ENCODE data around the gene TCEAL3. TPM values are rescaled to one million over a fixed set of nuclear protein-coding genes. Genes with fewer than 3 reads are reported as not detected.
A peak's percentile ranks its signal among the peaks of the same experiment; 100 is the strongest.

Gene TCEAL3
- total RNA-seq, 4 donors from 2014 or later, result 2.8 to 38.3 (median 11.3) TPM

DNA sequence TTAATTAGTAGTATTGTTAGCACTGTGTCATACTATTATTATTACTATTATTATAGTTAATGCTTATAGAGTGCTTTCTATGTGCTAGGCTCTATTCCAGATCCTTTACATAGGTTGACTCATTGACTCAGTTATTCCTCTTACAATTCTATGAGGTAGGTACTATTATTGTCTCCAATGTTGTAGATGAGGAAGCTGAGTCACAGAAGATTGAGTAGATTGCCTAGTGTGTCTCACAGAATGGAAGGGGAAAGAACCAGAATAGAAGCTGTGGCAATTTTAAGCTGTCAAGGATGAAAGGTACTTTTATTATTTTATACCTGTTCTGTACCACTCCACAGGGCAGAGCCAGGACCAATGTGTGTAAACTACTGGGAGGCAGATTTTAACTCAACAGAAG is 19.1 kb downstream of the TCEAL3 start:
- Histone ChIP-seq H3K4me1 (peaks cover 0 to 18% (median 0%) of the 10 kb centered on the region in 3 donors), H3K9me3 (no peaks in the 10 kb centered on the region), H3K27me3 (no peaks in the 10 kb centered on the region), H3K4me3 (no peak overlapping the region), H3K36me3 (no peaks in the 10 kb centered on the region), H3K27ac (peak overlapping the region in 2 of 4 donors; percentile 91 to 94)
- no peak for TF ChIP-seq POLR2A (IDR thresholded peaks at IDR 0.05)
- TF ChIP-seq, protein P1, sequence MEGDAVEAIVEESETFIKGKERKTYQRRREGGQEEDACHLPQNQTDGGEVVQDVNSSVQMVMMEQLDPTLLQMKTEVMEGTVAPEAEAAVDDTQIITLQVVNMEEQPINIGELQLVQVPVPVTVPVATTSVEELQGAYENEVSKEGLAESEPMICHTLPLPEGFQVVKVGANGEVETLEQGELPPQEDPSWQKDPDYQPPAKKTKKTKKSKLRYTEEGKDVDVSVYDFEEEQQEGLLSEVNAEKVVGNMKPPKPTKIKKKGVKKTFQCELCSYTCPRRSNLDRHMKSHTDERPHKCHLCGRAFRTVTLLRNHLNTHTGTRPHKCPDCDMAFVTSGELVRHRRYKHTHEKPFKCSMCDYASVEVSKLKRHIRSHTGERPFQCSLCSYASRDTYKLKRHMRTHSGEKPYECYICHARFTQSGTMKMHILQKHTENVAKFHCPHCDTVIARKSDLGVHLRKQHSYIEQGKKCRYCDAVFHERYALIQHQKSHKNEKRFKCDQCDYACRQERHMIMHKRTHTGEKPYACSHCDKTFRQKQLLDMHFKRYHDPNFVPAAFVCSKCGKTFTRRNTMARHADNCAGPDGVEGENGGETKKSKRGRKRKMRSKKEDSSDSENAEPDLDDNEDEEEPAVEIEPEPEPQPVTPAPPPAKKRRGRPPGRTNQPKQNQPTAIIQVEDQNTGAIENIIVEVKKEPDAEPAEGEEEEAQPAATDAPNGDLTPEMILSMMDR (IDR thresholded peaks at IDR 0.05), result no peak
- intact Hi-C loops (cut with DNase I), result no loop called here
- DNase-seq, result no peak

DNA sequence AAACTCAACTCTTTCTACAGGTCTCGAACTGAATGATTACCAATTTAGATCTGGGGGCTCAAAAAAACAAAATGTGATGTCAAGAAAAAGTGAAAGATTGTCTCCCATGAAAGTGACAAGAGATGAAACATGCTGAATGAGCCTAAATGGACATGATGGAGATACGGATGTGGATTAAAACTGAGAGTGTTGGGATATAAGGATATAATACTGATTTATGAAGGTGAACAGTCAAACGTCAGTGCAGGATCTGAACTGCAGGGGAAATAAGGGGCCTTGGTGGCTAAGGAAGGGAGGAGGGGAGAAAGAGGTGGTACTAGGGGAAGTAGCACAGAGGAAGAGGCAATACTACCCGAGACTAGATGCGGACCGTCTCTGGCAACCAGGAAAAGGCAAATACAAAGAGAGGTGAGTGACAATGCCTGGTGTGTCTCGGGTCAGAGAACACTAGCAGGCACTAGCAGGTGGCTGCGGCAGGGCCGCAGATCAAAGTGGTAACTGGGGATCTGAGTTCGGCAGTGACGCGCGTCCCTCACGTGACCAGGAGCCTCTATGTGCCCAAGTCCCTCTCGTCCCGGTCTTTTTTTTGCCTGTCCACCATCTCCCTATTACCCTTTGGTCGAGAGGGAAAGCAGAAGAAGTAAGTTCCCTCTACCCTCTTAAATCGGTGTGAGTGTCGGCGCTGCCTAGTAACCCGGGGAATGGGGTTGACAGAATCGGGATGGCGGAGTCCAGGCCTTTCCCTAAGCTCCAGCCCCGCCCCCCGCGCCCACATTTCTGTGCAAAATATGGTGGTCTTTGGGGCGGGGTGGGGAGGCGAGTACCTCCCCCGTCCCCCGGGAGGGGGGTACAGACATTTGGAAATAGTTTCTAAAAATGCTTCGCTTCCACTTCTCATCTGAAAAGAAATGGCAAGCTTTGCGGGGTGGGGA is 20.9 kb downstream of the TCEAL3 start, which contains the start of gene TCEAL1:
Gene TCEAL1 (plus strand): TSS at position 590 of the 932 bp plus-strand sequence. CDS start 942 bp downstream, outside the sequence.
- TF ChIP-seq POLR2A (IDR thresholded peaks at IDR 0.05), result peak in 1 of 4 donors; percentile 38
- TF ChIP-seq, protein P1 (IDR thresholded peaks at IDR 0.05), result no peak
- H3K27me3 ChIP-seq, result no peaks in the 10 kb centered on the region
- no peaks in the 10 kb centered on the region for H3K36me3 ChIP-seq
- WGBS, 2 donors, result 4 to 29% methylated on average over 16 to 26 of the region's 32 CpGs
- peaks cover 0 to 18% (median 0%) of the 10 kb centered on the region in 3 donors for H3K4me1 ChIP-seq
- intact Hi-C loops (cut with DNase I), result no loop called here
- peak within 1 kb of the TSS; percentile 82 to 94 (median 89) for H3K27ac ChIP-seq
- H3K9me3 ChIP-seq, result no peaks in the 10 kb centered on the region
- DNase-seq, result no peak
- H3K4me3 ChIP-seq, result peak within 1 kb of the TSS; percentile 47 to 74 (median 67)

DNA sequence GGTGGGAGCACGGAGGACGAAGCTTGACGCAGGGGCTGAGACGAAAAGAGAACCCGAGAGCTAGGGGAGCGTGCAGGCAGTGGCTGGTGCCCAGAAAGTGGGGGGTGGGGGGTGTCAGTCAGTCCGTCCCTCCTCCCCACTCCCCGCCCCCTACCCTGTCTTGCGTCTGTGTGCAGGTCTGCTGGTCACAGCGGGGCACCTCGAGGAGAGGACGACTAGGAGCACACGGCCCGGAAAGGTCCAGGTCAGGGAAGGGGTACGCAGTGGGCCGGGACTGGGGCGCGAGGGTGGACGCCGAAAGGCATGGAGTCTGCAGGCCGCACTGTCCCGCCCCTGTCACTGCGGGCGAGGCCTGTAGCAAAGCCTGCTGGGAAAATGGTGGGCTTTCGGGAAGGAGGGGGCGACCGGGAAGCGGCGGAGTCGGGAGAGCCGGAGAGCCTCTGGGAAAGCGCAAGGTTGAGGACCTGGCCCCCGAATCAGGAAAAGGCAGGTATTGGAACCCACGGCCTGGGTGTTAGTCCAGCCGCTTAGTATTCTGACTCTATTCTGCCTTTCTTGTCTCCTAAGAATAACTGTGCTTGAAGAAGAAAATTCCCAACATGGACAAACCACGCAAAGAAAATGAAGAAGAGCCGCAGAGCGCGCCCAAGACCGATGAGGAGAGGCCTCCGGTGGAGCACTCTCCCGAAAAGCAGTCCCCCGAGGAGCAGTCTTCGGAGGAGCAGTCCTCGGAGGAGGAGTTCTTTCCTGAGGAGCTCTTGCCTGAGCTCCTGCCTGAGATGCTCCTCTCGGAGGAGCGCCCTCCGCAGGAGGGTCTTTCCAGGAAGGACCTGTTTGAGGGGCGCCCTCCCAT is 21.8 kb downstream of the TCEAL3 start:
- intact Hi-C loops (cut with DNase I), result no loop called here
- Histone ChIP-seq H3K4me1 (peaks cover 0 to 18% (median 0%) of the 10 kb centered on the region in 3 donors), H3K27me3 (no peaks in the 10 kb centered on the region), H3K27ac (peak overlapping the region; percentile 82 to 94 (median 89)), H3K36me3 (no peaks in the 10 kb centered on the region), H3K9me3 (no peaks in the 10 kb centered on the region), H3K4me3 (peak overlapping the region; percentile 47 to 74 (median 67))
- WGBS, 2 donors, result 0 to 37% methylated on average over 5 to 35 of the region's 49 CpGs
- no peak for DNase-seq
- TF ChIP-seq, protein P1 (IDR thresholded peaks at IDR 0.05), result peak in 2 of 6 experiments; percentile 11 to 28
- no peak for TF ChIP-seq POLR2A (IDR thresholded peaks at IDR 0.05)

DNA sequence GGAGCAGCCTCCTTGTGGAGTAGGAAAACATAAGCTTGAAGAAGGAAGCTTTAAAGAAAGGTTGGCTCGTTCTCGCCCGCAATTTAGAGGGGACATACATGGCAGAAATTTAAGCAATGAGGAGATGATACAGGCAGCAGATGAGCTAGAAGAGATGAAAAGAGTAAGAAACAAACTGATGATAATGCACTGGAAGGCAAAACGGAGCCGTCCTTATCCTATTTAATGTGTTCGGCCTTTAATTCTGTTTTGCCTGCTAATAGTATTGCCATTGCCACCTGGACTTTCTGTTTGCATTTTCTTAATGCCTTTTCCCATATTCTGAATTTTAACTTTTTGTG is 22.4 kb downstream of the TCEAL3 start:
- Histone ChIP-seq H3K9me3 (no peaks in the 10 kb centered on the region), H3K27ac (peak overlapping the region; percentile 82 to 94 (median 89)), H3K27me3 (no peaks in the 10 kb centered on the region), H3K4me1 (peaks cover 0 to 18% (median 0%) of the 10 kb centered on the region in 3 donors), H3K4me3 (peak overlapping the region; percentile 47 to 74 (median 67)), H3K36me3 (no peaks in the 10 kb centered on the region)
- no peak for DNase-seq
- intact Hi-C loops (cut with DNase I), result no loop called here
- 17 to 56% methylated on average over 6 of the region's 6 CpGs for WGBS, 2 donors
- TF ChIP-seq, protein P1 (IDR thresholded peaks at IDR 0.05), result peak in 1 of 6 experiments; percentile 24
- TF ChIP-seq POLR2A (IDR thresholded peaks at IDR 0.05), result no peak
